Gastrocnemius medialis (tissue), 4 donors: ENCODE measurements around the gene NUDT8.

Experiments used
- CTCF ChIP-seq, 5 experiments: fragments of 450-650 bp in 3 of 5; fragments of 200-600 bp in 2 of 5; sonication (generic) in 2 of 5; IDR thresholded peaks in 4 of 5; conservative IDR thresholded peaks in 1 of 5; 1 replicate in 4 of 5; 2 replicates in 1 of 5; pipeline ENCODE4 v1.5.1; 2016 to 2019; ENCODE audit warnings: antibody characterized with exemption in 5 of 5, mild to moderate bottlenecking in 3 of 5, moderate library complexity in 3 of 5
- POLR2A ChIP-seq, 2 donors: fragments of 450-650 bp; IDR thresholded peaks; one replicate each; pipeline ENCODE4 v1.6.1; 2017; ENCODE audit warnings: antibody characterized with exemption in 2 of 2, mild to moderate bottlenecking in 2 of 2, moderate library complexity in 2 of 2

- TF ChIP-seq CTCF (IDR thresholded peaks at IDR 0.05 in 4 of 5, conservative IDR thresholded peaks at IDR 0.05 in 1 of 5), result no peak
- no peak for TF ChIP-seq POLR2A (IDR thresholded peaks at IDR 0.05)
Measured at GRCh38 chr11:67644472-67645418, 15.0 kb upstream of the NUDT8 start.
